ENCODE data around the gene CBLIF.

GRCh38 chr11:59807047-59807610 lies 38.2 kb downstream of the CBLIF start:
- TF ChIP-seq, protein P1, sequence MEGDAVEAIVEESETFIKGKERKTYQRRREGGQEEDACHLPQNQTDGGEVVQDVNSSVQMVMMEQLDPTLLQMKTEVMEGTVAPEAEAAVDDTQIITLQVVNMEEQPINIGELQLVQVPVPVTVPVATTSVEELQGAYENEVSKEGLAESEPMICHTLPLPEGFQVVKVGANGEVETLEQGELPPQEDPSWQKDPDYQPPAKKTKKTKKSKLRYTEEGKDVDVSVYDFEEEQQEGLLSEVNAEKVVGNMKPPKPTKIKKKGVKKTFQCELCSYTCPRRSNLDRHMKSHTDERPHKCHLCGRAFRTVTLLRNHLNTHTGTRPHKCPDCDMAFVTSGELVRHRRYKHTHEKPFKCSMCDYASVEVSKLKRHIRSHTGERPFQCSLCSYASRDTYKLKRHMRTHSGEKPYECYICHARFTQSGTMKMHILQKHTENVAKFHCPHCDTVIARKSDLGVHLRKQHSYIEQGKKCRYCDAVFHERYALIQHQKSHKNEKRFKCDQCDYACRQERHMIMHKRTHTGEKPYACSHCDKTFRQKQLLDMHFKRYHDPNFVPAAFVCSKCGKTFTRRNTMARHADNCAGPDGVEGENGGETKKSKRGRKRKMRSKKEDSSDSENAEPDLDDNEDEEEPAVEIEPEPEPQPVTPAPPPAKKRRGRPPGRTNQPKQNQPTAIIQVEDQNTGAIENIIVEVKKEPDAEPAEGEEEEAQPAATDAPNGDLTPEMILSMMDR (optimal IDR thresholded peaks at IDR 0.05 in 1 of 3, IDR thresholded peaks at IDR 0.05 in 1 of 3, conservative IDR thresholded peaks at IDR 0.05 in 1 of 3; ENCODE audit: extremely low read depth in 1 of 3, insufficient read depth in 2 of 3, low read length in 3 of 3): no peak
- TF ChIP-seq EZH2 (IDR thresholded peaks at IDR 0.05; ENCODE audit: low read length): no peak

Data from keratinocyte (primary cell).